ENCODE measurements around the gene SPAG16. TPM values are rescaled to one million over a fixed set of nuclear protein-coding genes. Genes with fewer than 3 reads are reported as not detected.

Gene SPAG16
- total RNA-seq, 4 donors from 2014 or later: 34.1 to 59.3 (median 46.8) TPM

- DNase-seq: no peak
- no peaks in the 10 kb centered on the region for H3K9me3 ChIP-seq
- H3K27me3 ChIP-seq: no peaks in the 10 kb centered on the region
- no peaks in the 10 kb centered on the region for H3K4me1 ChIP-seq
- TF ChIP-seq POLR2A (IDR thresholded peaks at IDR 0.05) (no peak), CTCF (IDR thresholded peaks at IDR 0.05) (no peak)
- H3K36me3 ChIP-seq: no peaks in the 10 kb centered on the region
- H3K4me3 ChIP-seq (replicated peaks in 1 of 3): no peak overlapping the region
- 79 to 86% methylated on average over 1 of the region's 1 CpG for WGBS, 2 donors
- no peak overlapping the region for H3K27ac ChIP-seq
- intact Hi-C loops (cut with DNase I): no loop called here
Observed at GRCh38 chr2:214325404-214325803, 1041.1 kb downstream of the SPAG16 start.

GRCh38 chr2:214328941-214329340 is 1044.7 kb downstream of the SPAG16 start:
- TF ChIP-seq CTCF (IDR thresholded peaks at IDR 0.05): no peak
- no peak for TF ChIP-seq POLR2A (IDR thresholded peaks at IDR 0.05)

GRCh38 chr2:214341646-214342045 is 1057.4 kb downstream of the SPAG16 start:
- Histone ChIP-seq H3K9me3 (no peaks in the 10 kb centered on the region), H3K36me3 (no peaks in the 10 kb centered on the region), H3K4me1 (no peaks in the 10 kb centered on the region), H3K27ac (no peak overlapping the region), H3K4me3 (replicated peaks in 1 of 3) (no peak overlapping the region), H3K27me3 (no peaks in the 10 kb centered on the region)
- DNase-seq: no peak
- intact Hi-C loops (cut with DNase I): no loop called here
- no peak for TF ChIP-seq CTCF (IDR thresholded peaks at IDR 0.05)
- no peak for TF ChIP-seq POLR2A (IDR thresholded peaks at IDR 0.05)
- WGBS, 2 donors: 33 to 50% methylated on average over 2 of the region's 2 CpGs

More at GRCh38 chr2:214328941-214329340, 1044.7 kb downstream of the SPAG16 start:
- intact Hi-C loops (cut with DNase I): no loop called here
- Histone ChIP-seq H3K9me3 (no peaks in the 10 kb centered on the region), H3K27ac (no peak overlapping the region), H3K4me3 (replicated peaks in 1 of 3) (no peak overlapping the region), H3K36me3 (no peaks in the 10 kb centered on the region), H3K27me3 (no peaks in the 10 kb centered on the region), H3K4me1 (no peaks in the 10 kb centered on the region)
- WGBS, 2 donors: 56 to 72% methylated on average over 3 of the region's 3 CpGs
- no peak for DNase-seq

GRCh38 chr2:214358506-214358905 is 1074.2 kb downstream of the SPAG16 start:
- H3K4me1 ChIP-seq: no peaks in the 10 kb centered on the region
- no peaks in the 10 kb centered on the region for H3K9me3 ChIP-seq
- intact Hi-C loops (cut with DNase I): no loop called here
- 44 to 64% methylated on average over 1 of the region's 1 CpG for WGBS, 2 donors
- DNase-seq: no peak
- no peak for TF ChIP-seq POLR2A (IDR thresholded peaks at IDR 0.05)
- TF ChIP-seq CTCF (IDR thresholded peaks at IDR 0.05): no peak
- no peak overlapping the region for H3K4me3 ChIP-seq (replicated peaks in 1 of 3)
- no peaks in the 10 kb centered on the region for H3K36me3 ChIP-seq
- H3K27me3 ChIP-seq: no peaks in the 10 kb centered on the region
- no peak overlapping the region for H3K27ac ChIP-seq

- TF ChIP-seq CTCF (IDR thresholded peaks at IDR 0.05): no peak
- TF ChIP-seq POLR2A (IDR thresholded peaks at IDR 0.05): no peak
- no peak for DNase-seq
- Histone ChIP-seq H3K27me3 (no peaks in the 10 kb centered on the region), H3K4me3 (replicated peaks in 1 of 3) (no peak overlapping the region), H3K4me1 (no peaks in the 10 kb centered on the region), H3K36me3 (no peaks in the 10 kb centered on the region), H3K9me3 (no peaks in the 10 kb centered on the region), H3K27ac (no peak overlapping the region)
- intact Hi-C loops (cut with DNase I): no loop called here
- 85 to 89% methylated on average over 4 of the region's 4 CpGs for WGBS, 2 donors
Observed at GRCh38 chr2:214361116-214361515, 1076.9 kb downstream of the SPAG16 start.
